Measurements from ENCODE around the gene CGREF1.
"Not testable (repeated sequence)": the region's sequence is repeated elsewhere in the genome, so short reads cannot be mapped to it uniquely, and the experiment has no call there.

- TF ChIP-seq, protein P1, sequence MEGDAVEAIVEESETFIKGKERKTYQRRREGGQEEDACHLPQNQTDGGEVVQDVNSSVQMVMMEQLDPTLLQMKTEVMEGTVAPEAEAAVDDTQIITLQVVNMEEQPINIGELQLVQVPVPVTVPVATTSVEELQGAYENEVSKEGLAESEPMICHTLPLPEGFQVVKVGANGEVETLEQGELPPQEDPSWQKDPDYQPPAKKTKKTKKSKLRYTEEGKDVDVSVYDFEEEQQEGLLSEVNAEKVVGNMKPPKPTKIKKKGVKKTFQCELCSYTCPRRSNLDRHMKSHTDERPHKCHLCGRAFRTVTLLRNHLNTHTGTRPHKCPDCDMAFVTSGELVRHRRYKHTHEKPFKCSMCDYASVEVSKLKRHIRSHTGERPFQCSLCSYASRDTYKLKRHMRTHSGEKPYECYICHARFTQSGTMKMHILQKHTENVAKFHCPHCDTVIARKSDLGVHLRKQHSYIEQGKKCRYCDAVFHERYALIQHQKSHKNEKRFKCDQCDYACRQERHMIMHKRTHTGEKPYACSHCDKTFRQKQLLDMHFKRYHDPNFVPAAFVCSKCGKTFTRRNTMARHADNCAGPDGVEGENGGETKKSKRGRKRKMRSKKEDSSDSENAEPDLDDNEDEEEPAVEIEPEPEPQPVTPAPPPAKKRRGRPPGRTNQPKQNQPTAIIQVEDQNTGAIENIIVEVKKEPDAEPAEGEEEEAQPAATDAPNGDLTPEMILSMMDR (IDR thresholded peaks at IDR 0.05) = not testable (repeated sequence)
- not testable (repeated sequence) for TF ChIP-seq POLR2A (IDR thresholded peaks at IDR 0.05)
Observed at GRCh38 chr2:27111392-27112078, 7.4 kb downstream of the CGREF1 start.

Data from esophagus squamous epithelium (tissue), 4 donors.